ENCODE results near the gene IFT74. TPM values are rescaled to one million over a fixed set of nuclear protein-coding genes. Genes with fewer than 3 reads are reported as not detected.

Gene IFT74
- total and polyA plus RNA-seq, 10 of the 15 experiments (the other 5 are each of a cell fraction or from before 2014, with no cell fraction given), result 7.6 to 15.4 (median 12.3) TPM

DNA sequence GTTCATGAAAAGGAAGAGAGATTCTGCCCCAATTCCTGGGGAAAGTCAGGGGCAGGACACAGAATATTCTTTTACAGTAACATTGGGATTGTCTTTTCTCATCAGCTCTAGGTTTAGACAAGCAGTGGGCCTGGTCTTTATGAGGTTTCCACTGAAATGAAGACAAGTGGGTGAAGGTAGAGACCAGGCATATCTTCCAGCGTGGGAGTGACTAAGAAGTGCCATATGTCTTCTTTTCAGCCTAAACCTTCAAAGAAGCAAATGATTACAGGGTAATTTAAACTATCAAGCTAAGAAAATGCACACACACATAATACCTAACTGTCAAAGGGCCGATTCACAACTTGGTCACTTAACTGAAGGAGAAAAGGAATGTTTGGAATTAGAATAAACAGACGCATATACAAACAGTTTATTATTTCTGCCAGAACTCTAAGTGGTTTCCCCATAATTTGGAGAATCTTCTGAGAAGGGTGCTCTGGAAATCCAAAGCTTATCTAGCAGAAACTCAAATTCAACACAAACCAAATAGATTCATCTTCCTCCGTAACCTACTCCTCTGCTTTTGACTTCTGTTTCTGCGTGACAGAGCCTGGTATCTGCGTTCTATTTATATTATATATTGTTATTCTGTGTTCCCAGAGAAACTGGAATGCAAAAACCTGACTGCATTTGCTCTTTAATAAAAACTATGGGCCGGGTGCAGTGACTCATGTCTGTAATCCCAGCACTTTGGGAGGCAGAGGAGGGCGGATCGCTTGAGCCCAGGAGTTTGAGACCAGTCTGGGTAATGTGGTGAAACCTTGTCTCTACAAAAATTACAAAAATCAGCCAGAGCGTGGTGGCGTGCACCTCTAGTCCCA lies 130.8 kb downstream of the IFT74 start:
- intact Hi-C loops (cut with micrococcal nuclease; ENCODE audit: unreplicated experiment), result no loop called here
- RAD21 ChIA-PET (ENCODE audit: unreplicated experiment), result no interaction called here
- in situ Hi-C loops (cut with MboI), result no loop called here
- SMC1A ChIA-PET (ENCODE audit: uncharacterized antibody, unreplicated experiment), result no interaction called here
- TF ChIP-seq RAD51 (IDR thresholded peaks at IDR 0.05) (no peak), SIN3A (IDR thresholded peaks at IDR 0.05; ENCODE audit: low read depth, low read length) (no peak), ZNF384 (IDR thresholded peaks at IDR 0.05; ENCODE audit: borderline replicate concordance, low read depth, low read length) (no peak), RUNX3 (IDR thresholded peaks at IDR 0.05; ENCODE audit: low read length) (no peak), BMI1 (IDR thresholded peaks at IDR 0.05; ENCODE audit: borderline replicate concordance) (no peak), POU2F2 (IDR thresholded peaks at IDR 0.05; ENCODE audit: borderline replicate concordance, low read depth, low read length) (no peak)
- TF ChIP-seq, protein P1, sequence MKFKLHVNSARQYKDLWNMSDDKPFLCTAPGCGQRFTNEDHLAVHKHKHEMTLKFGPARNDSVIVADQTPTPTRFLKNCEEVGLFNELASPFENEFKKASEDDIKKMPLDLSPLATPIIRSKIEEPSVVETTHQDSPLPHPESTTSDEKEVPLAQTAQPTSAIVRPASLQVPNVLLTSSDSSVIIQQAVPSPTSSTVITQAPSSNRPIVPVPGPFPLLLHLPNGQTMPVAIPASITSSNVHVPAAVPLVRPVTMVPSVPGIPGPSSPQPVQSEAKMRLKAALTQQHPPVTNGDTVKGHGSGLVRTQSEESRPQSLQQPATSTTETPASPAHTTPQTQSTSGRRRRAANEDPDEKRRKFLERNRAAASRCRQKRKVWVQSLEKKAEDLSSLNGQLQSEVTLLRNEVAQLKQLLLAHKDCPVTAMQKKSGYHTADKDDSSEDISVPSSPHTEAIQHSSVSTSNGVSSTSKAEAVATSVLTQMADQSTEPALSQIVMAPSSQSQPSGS (IDR thresholded peaks at IDR 0.05; ENCODE audit: low read length), result no peak
- no peak for ATAC-seq
- Histone ChIP-seq H3K4me2 (ENCODE audit: control insufficient read depth, insufficient read depth) (no peak overlapping the region), H3K9me3 (replicated peaks; ENCODE audit: control insufficient read depth, insufficient read depth, low read length) (no peaks in the 10 kb centered on the region), H2AFZ (ENCODE audit: control insufficient read depth, low read depth, low read length) (no peak overlapping the region), H4K20me1 (ENCODE audit: control insufficient read depth, insufficient read depth) (no peaks in the 10 kb centered on the region), H3K27me3 (replicated peaks in 1 of 2; ENCODE audit: control insufficient read depth in 2 of 2, insufficient read depth in 2 of 2, low read length in 1 of 2) (no peaks in the 10 kb centered on the region), H3K9ac (ENCODE audit: control insufficient read depth, insufficient read depth, low read length) (no peak overlapping the region), H3K4me1 (ENCODE audit: control insufficient read depth, insufficient read depth, low read length) (no peaks in the 10 kb centered on the region), H3K27ac (ENCODE audit: control insufficient read depth, insufficient read depth) (no peak overlapping the region), H3K4me3 (no peak overlapping the region), H3K36me3 (ENCODE audit: control insufficient read depth in 2 of 2, insufficient read depth in 2 of 2, low read length in 1 of 2) (no peaks in the 10 kb centered on the region), H3K79me2 (ENCODE audit: control insufficient read depth, insufficient read depth, low read length) (no peaks in the 10 kb centered on the region)
- POLR2A ChIA-PET, result no interaction called here
- no peak for DNase-seq (ENCODE audit: low read depth, low spot score)
- no peak for FAIRE-seq
- BruUV-seq (replicated peaks), result no TSS peak
- CTCF ChIA-PET, result no interaction called here
- WGBS (ENCODE audit: insufficient coverage, insufficient replicate concordance, low lambda C conversion rate, missing lambda C conversion rate), result 32% methylated on average over 11 of the region's 11 CpGs

Data from GM12878 (cell line).